ENCODE measurements around the gene NCBP3. TPM values are rescaled to one million over a fixed set of nuclear protein-coding genes. Genes with fewer than 3 reads are reported as not detected.
A peak's percentile ranks its signal among the peaks of the same experiment; 100 is the strongest.

NCBP3 gene
- total and polyA plus RNA-seq, 11 donors = 10.4 to 26.4 (median 20.2) TPM

GRCh38 chr17:3890082-3890877, 44.2 kb upstream of the NCBP3 start:
- intact Hi-C loops (cut with DNase I) = no loop called here
- H3K9me3 ChIP-seq = no peaks in the 10 kb centered on the region
- peaks cover 4 to 88% (median 71%) of the 10 kb centered on the region in 12 donors for H3K4me1 ChIP-seq
- WGBS, 4 donors = 69 to 80% (median 74%) methylated on average over 12 to 22 of the region's 22 CpGs
- no peak for TF ChIP-seq CTCF (IDR thresholded peaks at IDR 0.05)
- TF ChIP-seq POLR2A (IDR thresholded peaks at IDR 0.05) = no peak
- H3K4me3 ChIP-seq = no peak overlapping the region
- peak overlapping the region in 7 of 12 donors; percentile 19 to 92 (median 73) for H3K27ac ChIP-seq
- no peaks in the 10 kb centered on the region for H3K27me3 ChIP-seq
- peak in 3 of 4 donors; percentile 1 to 8 (median 3) for ATAC-seq
- peak in 4 of 5 donors; percentile 55 to 84 (median 74) for DNase-seq
- peaks cover 0 to 2% (median 0%) of the 10 kb centered on the region in 9 donors for H3K36me3 ChIP-seq

DNA sequence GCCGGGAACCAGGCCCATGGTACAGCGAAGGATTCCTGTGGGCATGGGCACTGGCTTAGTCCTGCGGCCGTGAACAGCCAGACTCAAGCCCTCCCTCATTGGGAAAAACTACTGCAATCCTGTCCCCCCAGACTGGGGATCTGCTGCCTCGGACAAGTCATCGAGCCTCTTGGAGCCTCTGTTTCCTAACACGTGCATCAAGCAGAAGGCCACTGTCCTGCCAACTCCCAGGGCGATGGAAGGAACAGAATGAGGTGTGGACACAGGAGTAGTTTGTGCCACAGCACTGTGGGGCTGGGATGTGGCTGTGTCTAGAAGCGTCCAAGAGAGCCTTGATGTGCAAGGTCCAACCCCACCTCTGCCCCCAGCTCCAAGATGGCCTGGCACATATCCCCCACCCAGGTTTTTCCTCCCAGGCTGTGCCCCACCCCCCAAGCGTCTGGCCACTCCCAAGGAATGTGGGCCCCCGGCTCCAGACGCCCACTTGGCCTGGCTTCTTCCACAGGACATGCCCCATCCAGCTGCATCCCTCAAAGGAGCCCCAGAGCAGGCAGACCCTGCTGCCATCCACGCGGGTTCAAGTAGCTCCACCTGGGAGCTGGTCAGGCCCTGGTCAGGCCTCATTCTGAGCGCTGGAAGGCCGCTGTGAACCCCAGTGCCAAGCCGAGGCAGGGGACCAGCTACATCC, 43.4 kb upstream of the NCBP3 start:
- H3K9me3 ChIP-seq = no peaks in the 10 kb centered on the region
- DNase-seq (no peak), ATAC-seq (no peak)
- TF ChIP-seq POLR2A (IDR thresholded peaks at IDR 0.05) = no peak
- TF ChIP-seq CTCF (IDR thresholded peaks at IDR 0.05) = no peak
- H3K4me1 ChIP-seq = peaks cover 4 to 80% (median 64%) of the 10 kb centered on the region in 12 donors
- H3K27ac ChIP-seq = peak overlapping the region in 9 of 12 donors; percentile 52 to 92 (median 74)
- no peaks in the 10 kb centered on the region for H3K27me3 ChIP-seq
- intact Hi-C loops (cut with DNase I) = no loop called here
- H3K36me3 ChIP-seq = peaks cover 0 to 10% (median 8%) of the 10 kb centered on the region in 9 donors
- WGBS, 4 donors = 86 to 95% (median 87%) methylated on average over 13 to 17 of the region's 17 CpGs
- no peak overlapping the region for H3K4me3 ChIP-seq

DNA sequence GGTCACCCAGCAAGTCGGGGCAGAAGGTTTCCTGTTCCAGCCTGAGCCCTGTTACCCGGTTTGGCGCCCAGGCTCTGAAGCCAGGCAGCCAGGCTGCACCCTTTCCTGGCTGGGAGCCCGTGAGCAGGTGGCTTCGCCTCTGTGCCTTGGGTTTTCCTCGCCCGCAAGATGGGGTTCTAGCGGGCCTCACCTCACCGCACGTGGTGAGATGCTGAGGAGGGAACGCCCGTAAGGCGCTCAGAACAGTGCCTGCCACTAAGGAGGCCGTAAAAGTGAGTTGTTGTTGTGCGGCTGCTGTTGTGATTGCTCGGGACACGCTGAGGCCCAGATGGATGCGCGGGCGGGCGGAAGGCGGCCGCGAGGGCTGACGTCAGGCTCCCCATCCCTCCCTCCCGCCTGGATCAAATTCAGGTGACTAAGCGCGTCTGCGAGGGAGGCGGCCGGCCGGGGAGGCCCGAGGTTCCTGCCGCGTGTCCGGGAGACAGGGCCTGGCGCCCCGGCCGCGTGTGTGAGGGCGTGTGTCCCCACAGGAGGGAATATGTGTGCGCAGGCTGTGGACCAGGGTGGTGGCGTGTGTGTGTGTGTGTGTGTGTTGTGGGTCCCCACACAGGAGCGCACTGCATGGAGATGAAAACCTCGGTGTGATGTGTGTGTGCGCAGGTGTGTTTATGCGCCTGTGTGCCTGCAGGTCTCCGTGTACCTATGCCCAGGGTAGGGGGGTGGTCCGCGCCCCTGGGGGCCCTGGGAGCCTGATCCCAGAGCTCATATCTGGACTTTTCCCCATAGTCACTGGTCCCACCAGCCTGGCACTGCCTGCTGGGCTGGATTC, 42.5 kb upstream of the NCBP3 start:
- Histone ChIP-seq H3K27ac (peak overlapping the region; percentile 22 to 92 (median 80)), H3K4me1 (peaks cover 0 to 71% (median 55%) of the 10 kb centered on the region in 12 donors), H3K27me3 (no peaks in the 10 kb centered on the region), H3K4me3 (peak overlapping the region in 1 of 12 donors; percentile 8), H3K36me3 (peaks cover 0 to 19% (median 13%) of the 10 kb centered on the region in 9 donors), H3K9me3 (no peaks in the 10 kb centered on the region)
- TF ChIP-seq CTCF (IDR thresholded peaks at IDR 0.05) (no peak), POLR2A (IDR thresholded peaks at IDR 0.05) (peak in 1 of 2 donors; percentile 33)
- intact Hi-C loops (cut with DNase I) = no loop called here
- ATAC-seq (peak; percentile 9 to 59 (median 32)), DNase-seq (peak; percentile 80 to 88 (median 85))
- 51 to 64% (median 62%) methylated on average over 6 to 50 of the region's 50 CpGs for WGBS, 4 donors
